IMR-90 (cell line): ENCODE measurements around the gene SV2C. TPM values are rescaled to one million over a fixed set of nuclear protein-coding genes. Genes with fewer than 3 reads are reported as not detected.

ENCODE experiments used
- ATAC-seq: fragments of 200-7000 bp; cut with Tn5 transposase; 2 replicates; pipeline ENCODE4 v1.9.1; 2020; ENCODE audit warnings: low read depth, mild to moderate bottlenecking, moderate library complexity
- BruUV-seq: library from RNA; stranded (reverse); fragments of 400-500 nt; replicated peaks from 2 replicates; lab custom pipeline; 2021; lab: Mats Ljungman, UMichigan
- CTCF ChIA-PET: fragments of 300-600 bp; formaldehyde crosslinking; extraction: SDS; loops from one replicate; lab custom pipeline; 2021; ENCODE audit warnings: antibody characterized with exemption; lab: Yijun Ruan, JAX
- POLR2A ChIA-PET: fragments of 300-600 bp; sonication (Branson Sonifier 250); formaldehyde crosslinking; loops from one replicate; lab custom pipeline; 2022; ENCODE audit warnings: antibody characterized with exemption; ENCODE audit not compliant: unreplicated experiment; lab: Charles Lee
- DNase-seq: peaks from one replicate; pipeline ENCODE4 v3.0.0; 2013
- H2AFZ ChIP-seq: replicated peaks from 2 replicates; pipeline ENCODE3; 2013; ENCODE audit warnings: low read length, mild to moderate bottlenecking; ENCODE audit not compliant: poor library complexity
- H2AK5ac ChIP-seq: 2 replicates; pipeline ENCODE4 v1.6.1; 2013; ENCODE audit warnings: low read depth, low read length, inconsistent platforms
- H2AK9ac ChIP-seq: replicated peaks from 2 replicates; pipeline ENCODE3; 2013; ENCODE audit warnings: mild to moderate bottlenecking, low read depth, low read length, moderate library complexity; ENCODE audit not compliant: poor library complexity
- H2BK120ac ChIP-seq: 2 replicates; pipeline ENCODE4 v1.6.1; 2013; ENCODE audit warnings: low read depth, low read length, inconsistent platforms
- H2BK15ac ChIP-seq: 3 replicates; pipeline ENCODE4 v1.6.1; 2013; ENCODE audit warnings: low read depth, low read length, inconsistent platforms
- H2BK20ac ChIP-seq: 2 replicates; pipeline ENCODE4 v1.6.1; 2013; ENCODE audit warnings: low read depth, mild to moderate bottlenecking, inconsistent platforms, low read length, moderate library complexity
- H2BK5ac ChIP-seq: 2 replicates; pipeline ENCODE4 v1.6.1; 2013; ENCODE audit warnings: mild to moderate bottlenecking, low read depth, low read length, inconsistent platforms; ENCODE audit not compliant: poor library complexity, severe bottlenecking
- H3K14ac ChIP-seq: replicated peaks from 2 replicates; pipeline ENCODE4 v1.6.1; 2013; ENCODE audit warnings: low read depth, low read length, inconsistent platforms
- H3K18ac ChIP-seq: 2 replicates; pipeline ENCODE4 v1.6.1; 2013; ENCODE audit warnings: low read depth, low read length, control low read depth
- H3K23ac ChIP-seq: 2 replicates; pipeline ENCODE4 v1.6.1; 2013; ENCODE audit warnings: low read depth, low read length, inconsistent platforms
- H3K27ac ChIP-seq: 2 replicates; pipeline ENCODE4 v1.5.1; 2013; ENCODE audit warnings: mild to moderate bottlenecking, control low read depth, low read length; ENCODE audit not compliant: insufficient read depth
- H3K27me3 ChIP-seq: 2 replicates; pipeline ENCODE4 v1.6.1; 2013; ENCODE audit warnings: low read length; ENCODE audit not compliant: control insufficient read depth, insufficient read depth
- H3K36me3 ChIP-seq: 2 replicates; pipeline ENCODE4 v1.6.1; 2013; ENCODE audit warnings: low read length, mixed read lengths; ENCODE audit not compliant: control insufficient read depth, insufficient read depth
- H3K4ac ChIP-seq: 2 replicates; pipeline ENCODE4 v1.6.1; 2013; ENCODE audit warnings: low read depth, low read length, inconsistent platforms
- H3K4me1 ChIP-seq: 2 replicates; pipeline ENCODE4 v1.6.1; 2013; ENCODE audit warnings: low read length, mixed read lengths; ENCODE audit not compliant: control insufficient read depth, insufficient read depth
- H3K4me2 ChIP-seq: 2 replicates; pipeline ENCODE4 v1.6.1; 2013; ENCODE audit warnings: low read depth, mild to moderate bottlenecking, control low read depth, low read length, moderate library complexity
- H3K4me3 ChIP-seq: 2 replicates; pipeline ENCODE4 v1.5.1; 2013; ENCODE audit warnings: low read depth, mild to moderate bottlenecking, control low read depth, low read length, moderate library complexity; ENCODE audit not compliant: insufficient read depth
- H3K56ac ChIP-seq: 2 replicates; pipeline ENCODE4 v1.6.1; 2013; ENCODE audit warnings: low read length, inconsistent platforms; ENCODE audit not compliant: insufficient read depth; ENCODE audit errors: extremely low read depth
- H3K79me1 ChIP-seq, 2 experiments: 2 replicates each; pipeline ENCODE4 v1.6.1; 2013; ENCODE audit warnings: low read length in 2 of 2, inconsistent platforms in 1 of 2, low read depth in 1 of 2
- H3K9ac ChIP-seq: 2 replicates; pipeline ENCODE4 v1.6.1; 2013; ENCODE audit warnings: low read depth, low read length, control low read depth
- H3K9me1 ChIP-seq: 2 replicates; pipeline ENCODE4 v1.6.1; 2013; ENCODE audit warnings: low read length, inconsistent platforms; ENCODE audit not compliant: insufficient read depth
- H3K9me3 ChIP-seq: 2 replicates; pipeline ENCODE4 v1.6.1; 2013; ENCODE audit warnings: low read length; ENCODE audit not compliant: control insufficient read depth, insufficient read depth
- H4K20me1 ChIP-seq: 2 replicates; pipeline ENCODE4 v1.6.1; 2013; ENCODE audit warnings: low read length, inconsistent platforms; ENCODE audit not compliant: insufficient read depth
- H4K5ac ChIP-seq: 2 replicates; pipeline ENCODE4 v1.6.1; 2013; ENCODE audit warnings: mild to moderate bottlenecking, low read depth, low read length, control low read depth
- H4K8ac ChIP-seq, 2 experiments: 2 replicates each; pipeline ENCODE4 v1.6.1; 2013; ENCODE audit warnings: low read depth in 2 of 2, low read length in 2 of 2, control low read depth in 1 of 2, inconsistent platforms in 1 of 2
- H4K91ac ChIP-seq: 2 replicates; pipeline ENCODE4 v1.6.1; 2013; ENCODE audit warnings: low read depth, low read length, inconsistent platforms; ENCODE audit not compliant: insufficient read depth
- MAFK ChIP-seq: IDR thresholded peaks from 2 replicates; pipeline ENCODE4 v1.6.1; 2012; ENCODE audit warnings: low read depth, low read length, improper control_type of control experiment
- MAZ ChIP-seq: IDR thresholded peaks from 2 replicates; pipeline ENCODE4 v1.6.1; 2012; ENCODE audit warnings: low read depth, mild to moderate bottlenecking, low read length, improper control_type of control experiment, moderate library complexity, borderline replicate concordance
- RAD21 ChIP-seq: IDR thresholded peaks from 2 replicates; pipeline ENCODE4 v1.6.1; 2012; ENCODE audit warnings: low read length, improper control_type of control experiment
- RFX5 ChIP-seq: IDR thresholded peaks from 2 replicates; pipeline ENCODE4 v1.8.0; 2012; ENCODE audit warnings: low read depth, mild to moderate bottlenecking, low read length, moderate library complexity
- SMC3 ChIP-seq: fragments of 150-350 bp; IDR thresholded peaks from 2 replicates; pipeline ENCODE4 v1.6.1; 2016; ENCODE audit warnings: low read depth, mild to moderate bottlenecking, antibody characterized with exemption, low read length, moderate library complexity
- USF2 ChIP-seq: fragments of 150-350 bp; IDR thresholded peaks from 2 replicates; pipeline ENCODE4 v1.6.1; 2017; ENCODE audit warnings: mild to moderate bottlenecking, antibody characterized with exemption, low read length, low read depth
- WGBS, 2 experiments: methylation state at CpG; one replicate each; pipeline versions ENCODE4 v1.1.5 to v1.1.7; 2013; ENCODE audit warnings: missing lambda C conversion rate in 2 of 2; ENCODE audit not compliant: insufficient read length in 1 of 2; ENCODE audit errors: extremely low coverage in 2 of 2; 5-methylcytosine and 5-hydroxymethylcytosine counted together
- dilution Hi-C: fragments of 300-500 bp; cut with HindIII; formaldehyde crosslinking; loops from one replicate; pipeline ENCODE4 v1.14.3; 2018; ENCODE audit warnings: low sequenced_read_pairs; ENCODE audit not compliant: unreplicated experiment
- in situ Hi-C: fragments of 300-500 bp; cut with MboI; formaldehyde crosslinking; loops from 3 replicates; pipeline ENCODE4 v1.14.3; 2019; ENCODE audit warnings: low sequenced_read_pairs, inconsistent platforms, mixed read lengths
- intact Hi-C: fragments of 100-400 bp; cut with micrococcal nuclease; formaldehyde crosslinking; loops from 2 replicates; pipeline ENCODE4 v1.10.0; 2022
- polyA plus RNA-seq, 3 experiments: library from polyadenylated mRNA; depleted of rRNA; stranded (reverse); fragments of >200 nt; gene quantifications; 2 replicates each; pipeline ENCODE4 v1.2.3, GENCODE V29; 2012; ENCODE audit warnings: low replicate concordance in 1 of 3
- total RNA-seq: library from RNA; depleted of rRNA; stranded (reverse); fragments of >200 nt; gene quantifications from 2 replicates; pipeline ENCODE4 v1.2.3, GENCODE V29; 2012
- TF ChIP-seq, protein P1 (sequence below): fragments of 150-350 bp; IDR thresholded peaks from 2 replicates; pipeline ENCODE4 v1.6.1; 2016; ENCODE audit warnings: low read depth, mild to moderate bottlenecking, low read length, moderate library complexity, borderline replicate concordance

Gene SV2C
- total and polyA plus RNA-seq, 2 of the 4 experiments (the other 2 are of a cell fraction) = not detected

DNA sequence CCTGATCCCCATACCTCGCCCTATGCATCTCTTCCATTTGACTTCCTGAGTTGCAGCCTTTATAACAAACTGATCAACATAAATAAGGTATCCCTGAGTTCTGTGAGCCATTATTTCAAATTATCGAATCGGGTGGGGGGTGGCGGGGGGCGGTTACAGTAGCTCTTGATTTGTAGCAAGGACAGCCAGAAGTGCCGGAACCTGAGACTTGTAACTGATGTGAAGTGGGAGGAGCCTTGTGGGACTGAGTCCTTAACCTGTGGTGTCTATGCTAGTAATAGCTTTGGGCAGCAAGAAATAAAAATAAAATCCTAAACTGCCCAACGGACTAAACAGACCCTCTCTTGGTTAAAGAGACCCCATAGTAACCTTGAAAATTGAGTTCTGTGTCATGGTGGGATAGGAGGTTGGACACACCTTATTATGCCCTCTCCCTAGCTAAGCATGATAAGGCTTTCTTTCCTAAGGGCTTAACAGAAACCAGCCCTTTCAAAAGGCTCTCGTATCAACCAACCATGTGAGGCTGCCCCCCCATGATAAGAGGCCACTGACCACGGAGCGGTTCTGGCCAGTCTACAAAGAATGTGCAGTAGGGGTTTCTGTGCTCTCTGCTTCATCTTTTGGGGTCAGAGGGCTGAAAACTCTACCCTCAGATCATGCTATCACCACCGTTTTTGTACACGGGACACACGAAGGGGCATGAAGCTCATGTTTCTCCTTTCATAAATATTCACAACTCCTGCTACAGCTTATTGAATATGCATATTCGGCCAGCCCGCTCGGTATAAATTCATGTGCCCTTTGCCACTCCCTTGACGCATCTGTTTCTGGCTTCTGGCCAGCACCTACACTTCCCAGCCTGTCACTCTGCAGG is 280.4 kb downstream of the SV2C start:
- H4K5ac ChIP-seq = no peak overlapping the region
- DNase-seq (no peak), ATAC-seq (no peak)
- no peak overlapping the region for H2BK5ac ChIP-seq
- H3K4me2 ChIP-seq = no peak overlapping the region
- dilution Hi-C loops (no loop called here), in situ Hi-C loops (no loop called here), intact Hi-C loops (no loop called here)
- no peak overlapping the region for H2AK5ac ChIP-seq
- H3K36me3 ChIP-seq = no peaks in the 10 kb centered on the region
- H2AK9ac ChIP-seq = no peak overlapping the region
- H3K4me1 ChIP-seq = no peaks in the 10 kb centered on the region
- no peak overlapping the region for H3K18ac ChIP-seq
- no peaks in the 10 kb centered on the region for H3K79me1 ChIP-seq
- no peak overlapping the region for H3K27ac ChIP-seq
- BruUV-seq = no TSS peak
- H3K4ac ChIP-seq = no peak overlapping the region
- H3K27me3 ChIP-seq = peaks cover 10% of the 10 kb centered on the region
- no peak overlapping the region for H2AFZ ChIP-seq
- H3K14ac ChIP-seq = no peak overlapping the region
- ChIA-PET POLR2A (no interaction called here), CTCF (interaction anchor here (0.6 kb wide), 1 partner anchor 19 kb away, joined by 3 read pairs; no protein-coding TSS in a partner anchor)
- no peak overlapping the region for H2BK15ac ChIP-seq
- no peak overlapping the region for H2BK20ac ChIP-seq
- no peak overlapping the region for H4K8ac ChIP-seq
- H3K4me3 ChIP-seq = no peak overlapping the region
- H3K9me3 ChIP-seq = no peaks in the 10 kb centered on the region
- no peaks in the 10 kb centered on the region for H3K9me1 ChIP-seq
- TF ChIP-seq SMC3 (no peak), RFX5 (no peak), USF2 (no peak), RAD21 (no peak), MAFK (no peak), MAZ (no peak)
- TF ChIP-seq, protein P1, sequence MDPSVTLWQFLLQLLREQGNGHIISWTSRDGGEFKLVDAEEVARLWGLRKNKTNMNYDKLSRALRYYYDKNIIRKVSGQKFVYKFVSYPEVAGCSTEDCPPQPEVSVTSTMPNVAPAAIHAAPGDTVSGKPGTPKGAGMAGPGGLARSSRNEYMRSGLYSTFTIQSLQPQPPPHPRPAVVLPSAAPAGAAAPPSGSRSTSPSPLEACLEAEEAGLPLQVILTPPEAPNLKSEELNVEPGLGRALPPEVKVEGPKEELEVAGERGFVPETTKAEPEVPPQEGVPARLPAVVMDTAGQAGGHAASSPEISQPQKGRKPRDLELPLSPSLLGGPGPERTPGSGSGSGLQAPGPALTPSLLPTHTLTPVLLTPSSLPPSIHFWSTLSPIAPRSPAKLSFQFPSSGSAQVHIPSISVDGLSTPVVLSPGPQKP = no peak
- no peak overlapping the region for H3K56ac ChIP-seq
- H2BK120ac ChIP-seq = no peak overlapping the region
- no peak overlapping the region for H3K23ac ChIP-seq
- H4K91ac ChIP-seq = no peak overlapping the region
- H3K9ac ChIP-seq = no peak overlapping the region
- H4K20me1 ChIP-seq = no peaks in the 10 kb centered on the region
- 21% methylated on average over 8 of the region's 17 CpGs; no CpG with 5 or more reads in 1 of the 2 experiments for WGBS, 2 experiments
